Suprapubic skin (tissue), 4 donors: ENCODE measurements around the gene KICS2. TPM values are rescaled to one million over a fixed set of nuclear protein-coding genes. Genes with fewer than 3 reads are reported as not detected.

Experiments
- DNase-seq, 2 donors: peaks; one replicate each; pipeline ENCODE4 v3.0.0-alpha.2; 2019; ENCODE audit warnings: low spot score in 2 of 2
- H3K27ac ChIP-seq: fragments of 200-600 bp; sonication (generic); one replicate; pipeline ENCODE4 v1.5.1; 2019
- H3K27me3 ChIP-seq: fragments of 200-600 bp; sonication (generic); one replicate; pipeline ENCODE4 v1.5.1; 2019
- H3K36me3 ChIP-seq: fragments of 200-600 bp; sonication (generic); one replicate; pipeline ENCODE4 v1.5.1; 2019
- H3K4me1 ChIP-seq: fragments of 200-600 bp; sonication (generic); one replicate; pipeline ENCODE4 v1.5.1; 2019
- H3K4me3 ChIP-seq: fragments of 200-600 bp; sonication (generic); one replicate; pipeline ENCODE4 v1.5.1; 2019; ENCODE audit warnings: mild to moderate bottlenecking
- H3K9me3 ChIP-seq: fragments of 200-600 bp; sonication (generic); one replicate; pipeline ENCODE4 v1.5.1; 2019
- CTCF ChIP-seq, 2 donors: fragments of 200-600 bp in 1 of 2; fragments of 450-650 bp in 1 of 2; sonication (generic) in 1 of 2; IDR thresholded peaks; one replicate each; pipeline ENCODE4 v1.5.1; 2016 to 2019; ENCODE audit warnings: antibody characterized with exemption in 2 of 2, mild to moderate bottlenecking in 1 of 2, moderate library complexity in 1 of 2
- EP300 ChIP-seq: sonication (generic); formaldehyde crosslinking; IDR thresholded peaks from one replicate; pipeline ENCODE4 v1.6.1; 2017; ENCODE audit warnings: antibody characterized with exemption
- POLR2A ChIP-seq, 2 donors: fragments of 450-650 bp; IDR thresholded peaks; one replicate each; pipeline ENCODE4 v1.6.1; 2017; ENCODE audit warnings: antibody characterized with exemption in 2 of 2, mild to moderate bottlenecking in 2 of 2, moderate library complexity in 2 of 2
- POLR2AphosphoS5 ChIP-seq, 3 donors: sonication (generic); formaldehyde crosslinking; IDR thresholded peaks; one replicate each; pipeline ENCODE4 v1.6.1; 2017; ENCODE audit warnings: antibody characterized with exemption in 3 of 3
- WGBS: methylation state at CpG from one replicate; pipeline ENCODE4 v1.1.5; 2018; 5-methylcytosine and 5-hydroxymethylcytosine counted together
- total RNA-seq, 4 donors: library from RNA; depleted of rRNA; stranded (reverse); fragments of >200 nt; gene quantifications; one replicate each; pipeline ENCODE4 v1.1.0, GENCODE V29; 2016

KICS2 gene
- total RNA-seq = 10 to 100 TPM; 14.6 to 43.0 (median 16.7) TPM

- Histone ChIP-seq H3K9me3 (no peaks in the 10 kb centered on the region), H3K36me3 (no peaks in the 10 kb centered on the region), H3K27me3 (no peaks in the 10 kb centered on the region), H3K4me3 (peak within 1 kb of the TSS; percentile 70), H3K27ac (peak within 1 kb of the TSS; percentile 96), H3K4me1 (peaks cover 15% of the 10 kb centered on the region)
- 0% methylated on average over 29 of the region's 56 CpGs for WGBS
- peak; percentile 95 to 96 for DNase-seq
- TF ChIP-seq CTCF (IDR thresholded peaks at IDR 0.05) = no peak
- TF ChIP-seq EP300 = no peak
- peak; percentile 94 to 97 (median 94) for TF ChIP-seq POLR2AphosphoS5 (IDR thresholded peaks at IDR 0.05)
- peak; percentile 56 to 95 for TF ChIP-seq POLR2A (IDR thresholded peaks at IDR 0.05)
Measured at GRCh38 chr12:64222009-64222765, at the start of gene KICS2. Gene KICS2, minus strand, starts transcription at chr12:64222296. Its CDS starts 59 bp downstream, at chr12:64222237.

- H3K4me3 ChIP-seq = no peak overlapping the region
- no peak for DNase-seq
- H3K9me3 ChIP-seq = no peaks in the 10 kb centered on the region
- WGBS = 96% methylated on average over 1 of the region's 1 CpG
- TF ChIP-seq CTCF (IDR thresholded peaks at IDR 0.05) = no peak
- TF ChIP-seq POLR2AphosphoS5 (IDR thresholded peaks at IDR 0.05) = no peak
- TF ChIP-seq EP300 = no peak
- TF ChIP-seq POLR2A (IDR thresholded peaks at IDR 0.05) = no peak
- H3K27me3 ChIP-seq = no peaks in the 10 kb centered on the region
- H3K36me3 ChIP-seq = no peaks in the 10 kb centered on the region
- no peaks in the 10 kb centered on the region for H3K4me1 ChIP-seq
- no peak overlapping the region for H3K27ac ChIP-seq
Measured at GRCh38 chr12:64270411-64270810, 48.3 kb upstream of the KICS2 start.

GRCh38 chr12:64269161-64269560 is 47.1 kb upstream of the KICS2 start:
- Histone ChIP-seq H3K9me3 (no peaks in the 10 kb centered on the region), H3K4me3 (no peak overlapping the region), H3K27me3 (no peaks in the 10 kb centered on the region), H3K36me3 (no peaks in the 10 kb centered on the region), H3K27ac (no peak overlapping the region), H3K4me1 (no peaks in the 10 kb centered on the region)
- DNase-seq = no peak
- TF ChIP-seq POLR2A (IDR thresholded peaks at IDR 0.05) (no peak), CTCF (IDR thresholded peaks at IDR 0.05) (no peak), EP300 (no peak), POLR2AphosphoS5 (IDR thresholded peaks at IDR 0.05) (no peak)
- WGBS = 46% methylated on average over 2 of the region's 2 CpGs

GRCh38 chr12:64268409-64268808 is 46.3 kb upstream of the KICS2 start:
- no peaks in the 10 kb centered on the region for H3K36me3 ChIP-seq
- no peak overlapping the region for H3K27ac ChIP-seq
- H3K9me3 ChIP-seq = no peaks in the 10 kb centered on the region
- no peaks in the 10 kb centered on the region for H3K4me1 ChIP-seq
- TF ChIP-seq POLR2AphosphoS5 (IDR thresholded peaks at IDR 0.05) (no peak), CTCF (IDR thresholded peaks at IDR 0.05) (no peak), EP300 (no peak), POLR2A (IDR thresholded peaks at IDR 0.05) (no peak)
- 48% methylated on average over 2 of the region's 2 CpGs for WGBS
- no peak for DNase-seq
- H3K4me3 ChIP-seq = no peak overlapping the region
- no peaks in the 10 kb centered on the region for H3K27me3 ChIP-seq

GRCh38 chr12:64265839-64266238 is 43.7 kb upstream of the KICS2 start:
- TF ChIP-seq CTCF (IDR thresholded peaks at IDR 0.05) (no peak), EP300 (no peak), POLR2AphosphoS5 (IDR thresholded peaks at IDR 0.05) (no peak), POLR2A (IDR thresholded peaks at IDR 0.05) (no peak)
- WGBS = 91% methylated on average over 2 of the region's 2 CpGs
- no peaks in the 10 kb centered on the region for H3K36me3 ChIP-seq
- no peaks in the 10 kb centered on the region for H3K27me3 ChIP-seq
- H3K9me3 ChIP-seq = no peaks in the 10 kb centered on the region
- H3K27ac ChIP-seq = no peak overlapping the region
- no peak for DNase-seq
- H3K4me1 ChIP-seq = no peaks in the 10 kb centered on the region
- no peak overlapping the region for H3K4me3 ChIP-seq
